Measurements from ENCODE around the gene DNHD1.

Gene DNHD1

GRCh38 chr11:6526411-6527135 is 29.5 kb downstream of the DNHD1 start:
- Histone ChIP-seq H3K4me1 (ENCODE audit: low read length) (peaks cover 13% of the 10 kb centered on the region), H3K79me2 (ENCODE audit: low read length) (no peaks in the 10 kb centered on the region), H3K27ac (ENCODE audit: low read length) (no peak overlapping the region), H4K20me1 (ENCODE audit: insufficient read depth, low read length) (peaks cover 52% of the 10 kb centered on the region), H3K36me3 (replicated peaks; ENCODE audit: insufficient read depth, low read length) (no peaks in the 10 kb centered on the region), H2AFZ (ENCODE audit: low read length) (no peak overlapping the region), H3K9ac (ENCODE audit: low read length) (no peak overlapping the region), H3F3A (ENCODE audit: insufficient read depth, low read length) (peaks cover 11% of the 10 kb centered on the region), H3K27me3 (replicated peaks; ENCODE audit: insufficient read depth, low read length) (peaks cover 80% of the 10 kb centered on the region), H3K4me2 (ENCODE audit: low read depth, low read length) (peak overlapping the region; percentile 24), H3K9me2 (replicated peaks; ENCODE audit: insufficient read depth, low read length) (no peaks in the 10 kb centered on the region), H3K9me3 (replicated peaks; ENCODE audit: insufficient read depth, low read length) (no peaks in the 10 kb centered on the region), H3K4me3 (ENCODE audit: low read length) (no peak overlapping the region)
- DNase-seq: peak; percentile 54
- TF ChIP-seq EZH2 (optimal IDR thresholded peaks at IDR 0.05; ENCODE audit: low read depth, low read length): no peak
- TF ChIP-seq CTCF (IDR thresholded peaks at IDR 0.05; ENCODE audit: low read length): no peak
- TF ChIP-seq EZH2phosphoT487 (IDR thresholded peaks at IDR 0.05; ENCODE audit: low read length): 0 out of 2 replicates have a peak, but pooled peaks have one; percentile 51

- Histone ChIP-seq H3K36me3 (replicated peaks; ENCODE audit: insufficient read depth, low read length) (no peaks in the 10 kb centered on the region), H3K9ac (ENCODE audit: low read length) (no peak overlapping the region)
These were observed 32.2 kb downstream of the DNHD1 start for GRCh38 chr11:6529266-6529665.

GRCh38 chr11:6530848-6531247 is 33.8 kb downstream of the DNHD1 start:
- Histone ChIP-seq H4K20me1 (ENCODE audit: insufficient read depth, low read length) (peaks cover 48% of the 10 kb centered on the region), H3K9me2 (replicated peaks; ENCODE audit: insufficient read depth, low read length) (no peaks in the 10 kb centered on the region), H3K27ac (ENCODE audit: low read length) (no peak overlapping the region), H3K9ac (ENCODE audit: low read length) (no peak overlapping the region), H3K79me2 (ENCODE audit: low read length) (no peaks in the 10 kb centered on the region), H3K4me1 (ENCODE audit: low read length) (peaks cover 11% of the 10 kb centered on the region), H3F3A (ENCODE audit: insufficient read depth, low read length) (peaks cover 11% of the 10 kb centered on the region), H3K9me3 (replicated peaks; ENCODE audit: insufficient read depth, low read length) (no peaks in the 10 kb centered on the region), H3K4me2 (ENCODE audit: low read depth, low read length) (no peak overlapping the region), H3K27me3 (replicated peaks; ENCODE audit: insufficient read depth, low read length) (peaks cover 43% of the 10 kb centered on the region), H2AFZ (ENCODE audit: low read length) (no peak overlapping the region), H3K36me3 (replicated peaks; ENCODE audit: insufficient read depth, low read length) (no peaks in the 10 kb centered on the region), H3K4me3 (ENCODE audit: low read length) (no peak overlapping the region)
- TF ChIP-seq EZH2phosphoT487 (IDR thresholded peaks at IDR 0.05; ENCODE audit: low read length): no peak
- DNase-seq: no peak

More at GRCh38 chr11:6529266-6529665, 32.2 kb downstream of the DNHD1 start:
- Histone ChIP-seq H3F3A (ENCODE audit: insufficient read depth, low read length) (peaks cover 11% of the 10 kb centered on the region), H3K79me2 (ENCODE audit: low read length) (no peaks in the 10 kb centered on the region), H3K4me1 (ENCODE audit: low read length) (peaks cover 13% of the 10 kb centered on the region), H3K27ac (ENCODE audit: low read length) (no peak overlapping the region), H3K9me3 (replicated peaks; ENCODE audit: insufficient read depth, low read length) (no peaks in the 10 kb centered on the region), H3K4me2 (ENCODE audit: low read depth, low read length) (no peak overlapping the region), H2AFZ (ENCODE audit: low read length) (no peak overlapping the region), H3K9me2 (replicated peaks; ENCODE audit: insufficient read depth, low read length) (no peaks in the 10 kb centered on the region), H3K4me3 (ENCODE audit: low read length) (no peak overlapping the region), H3K27me3 (replicated peaks; ENCODE audit: insufficient read depth, low read length) (peaks cover 59% of the 10 kb centered on the region), H4K20me1 (ENCODE audit: insufficient read depth, low read length) (peaks cover 52% of the 10 kb centered on the region)
- TF ChIP-seq CTCF (IDR thresholded peaks at IDR 0.05; ENCODE audit: low read length) (no peak), EZH2 (optimal IDR thresholded peaks at IDR 0.05; ENCODE audit: low read depth, low read length) (no peak), EZH2phosphoT487 (IDR thresholded peaks at IDR 0.05; ENCODE audit: low read length) (no peak)
- no peak for DNase-seq

- no peak overlapping the region for H3K9ac ChIP-seq (ENCODE audit: low read length)
These were observed 34.2 kb downstream of the DNHD1 start for GRCh38 chr11:6531267-6531752.

More at GRCh38 chr11:6531267-6531752, 34.2 kb downstream of the DNHD1 start:
- peaks cover 44% of the 10 kb centered on the region for H4K20me1 ChIP-seq (ENCODE audit: insufficient read depth, low read length)
- H3K4me3 ChIP-seq (ENCODE audit: low read length): no peak overlapping the region
- no peaks in the 10 kb centered on the region for H3K79me2 ChIP-seq (ENCODE audit: low read length)
- no peaks in the 10 kb centered on the region for H3K9me2 ChIP-seq (replicated peaks; ENCODE audit: insufficient read depth, low read length)
- H3K9me3 ChIP-seq (replicated peaks; ENCODE audit: insufficient read depth, low read length): no peaks in the 10 kb centered on the region
- peaks cover 43% of the 10 kb centered on the region for H3K27me3 ChIP-seq (replicated peaks; ENCODE audit: insufficient read depth, low read length)
- TF ChIP-seq CTCF (IDR thresholded peaks at IDR 0.05; ENCODE audit: low read length) (peak; percentile 85), EZH2phosphoT487 (IDR thresholded peaks at IDR 0.05; ENCODE audit: low read length) (no peak), EZH2 (optimal IDR thresholded peaks at IDR 0.05; ENCODE audit: low read depth, low read length) (no peak)
- H3K4me1 ChIP-seq (ENCODE audit: low read length): peaks cover 6% of the 10 kb centered on the region
- no peak for DNase-seq
- H3K4me2 ChIP-seq (ENCODE audit: low read depth, low read length): no peak overlapping the region
- no peak overlapping the region for H2AFZ ChIP-seq (ENCODE audit: low read length)
- peaks cover 6% of the 10 kb centered on the region for H3F3A ChIP-seq (ENCODE audit: insufficient read depth, low read length)
- no peak overlapping the region for H3K27ac ChIP-seq (ENCODE audit: low read length)
- no peaks in the 10 kb centered on the region for H3K36me3 ChIP-seq (replicated peaks; ENCODE audit: insufficient read depth, low read length)

All from MM.1S (cell line).